ENCODE data around the gene PGGT1B. TPM values are rescaled to one million over a fixed set of nuclear protein-coding genes. Genes with fewer than 3 reads are reported as not detected.

The PGGT1B gene
- total RNA-seq, 1 experiment from 2014 or later, result 59.7 TPM

DNA sequence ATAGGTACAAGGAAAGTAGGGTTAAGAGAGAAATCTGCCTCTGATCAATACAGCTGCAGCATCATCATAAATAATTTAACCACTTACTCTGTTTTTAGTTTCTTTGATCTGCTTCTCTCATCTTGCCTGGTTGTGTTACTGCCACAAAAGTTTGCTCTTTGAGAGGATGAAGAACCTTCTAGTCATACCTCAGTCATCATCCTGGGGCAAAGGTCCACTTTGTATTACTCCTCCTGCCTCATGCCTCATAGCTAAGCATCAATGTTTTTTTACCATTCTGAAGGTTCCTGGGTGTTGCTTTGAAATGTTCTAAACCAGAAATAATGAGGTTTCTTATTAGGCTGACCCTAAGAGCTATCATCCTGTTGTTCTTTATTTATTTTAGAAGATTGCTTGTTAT lies 75.9 kb downstream of the PGGT1B start:
- no peak overlapping the region for H3K27ac Mint-ChIP-seq
- H2BK12ac ChIP-seq (ENCODE audit: insufficient read length, low read depth, low read length), result no peak overlapping the region

More for the DNA sequence above, 75.9 kb downstream of the PGGT1B start:
- Histone ChIP-seq H3K4me1 (ENCODE audit: insufficient read depth, low read length) (peaks cover 2% of the 10 kb centered on the region; the same call in 1 of the 2 replicates), H2BK20ac (ENCODE audit: low read depth, low read length, poor library complexity, severe bottlenecking) (no peak overlapping the region), H2AK5ac (ENCODE audit: insufficient read length, low read length) (no peak overlapping the region), H3K4me2 (ENCODE audit: insufficient read depth, insufficient read length, low read length) (no peak overlapping the region), H3K79me1 (ENCODE audit: insufficient read depth, low read depth, low read length, poor library complexity, severe bottlenecking) (no peaks in the 10 kb centered on the region), H4K20me1 (ENCODE audit: control insufficient read depth, insufficient read depth, insufficient read length) (no peaks in the 10 kb centered on the region), H3K27ac (ENCODE audit: insufficient read length, low read depth, low read length) (no peak overlapping the region), H3K18ac (ENCODE audit: insufficient read length, low read depth, low read length) (no peak overlapping the region), H3K4ac (ENCODE audit: low read depth, low read length) (no peak overlapping the region), H4K5ac (ENCODE audit: insufficient read length, low read depth, low read length) (no peak overlapping the region), H3K14ac (ENCODE audit: insufficient read depth, low read length) (no peak overlapping the region), H2BK15ac (ENCODE audit: low read depth, low read length) (no peak overlapping the region), H4K91ac (ENCODE audit: insufficient read length, low read depth, low read length) (no peak overlapping the region), H3K9ac (ENCODE audit: extremely low read depth, insufficient read length, low read length) (no peak overlapping the region), H2BK120ac (ENCODE audit: low read depth, low read length, poor library complexity, severe bottlenecking) (no peak overlapping the region), H4K8ac (replicated peaks; ENCODE audit: insufficient read length, low read depth, low read length) (no peak overlapping the region), H3K23me2 (ENCODE audit: insufficient read length, low read depth, low read length, poor library complexity, severe bottlenecking) (no peaks in the 10 kb centered on the region), H2AFZ (ENCODE audit: low read length) (no peak overlapping the region), H3K27me3 (ENCODE audit: insufficient read depth, low read length) (peaks cover under 1% of the 10 kb centered on the region; the same call in 1 of the 2 replicates), H3T11ph (ENCODE audit: low read length) (no peak overlapping the region), H3K79me2 (ENCODE audit: insufficient read depth, low read length) (no peaks in the 10 kb centered on the region), H3K56ac (ENCODE audit: insufficient read length, low read depth, low read length) (no peak overlapping the region), H2BK5ac (ENCODE audit: insufficient read length, low read length) (no peak overlapping the region), H3K23ac (ENCODE audit: insufficient read length, low read depth, low read length) (no peak overlapping the region), H3K9me3 (ENCODE audit: control insufficient read depth, low read depth, low read length) (no peaks in the 10 kb centered on the region)
- Mint-ChIP-seq H3K27me3 (ENCODE audit: low read depth) (peaks cover 19% of the 10 kb centered on the region), H3K9me3 (no peaks in the 10 kb centered on the region), H3K36me3 (ENCODE audit: insufficient read depth in 1 of 3, low read depth in 3 of 3) (no peaks in the 10 kb centered on the region), H3K4me1 (peaks cover 16 to 18% of the 10 kb centered on the region in 2 experiments), H3K4me3 (no peak overlapping the region)
- DNase-seq, result no peak
- TF ChIP-seq CTCF (conservative IDR thresholded peaks at IDR 0.05), result no peak
